GM12878 (cell line): ENCODE results near the gene WDFY1.

ENCODE experiments used
- BCL11A ChIP-seq: IDR thresholded peaks from 2 replicates; pipeline ENCODE4 v1.6.1; 2011; ENCODE audit warnings: low read depth, low read length
- CHD2 ChIP-seq: IDR thresholded peaks from 2 replicates; pipeline ENCODE4 v1.6.1; 2011; ENCODE audit warnings: low read depth, low read length, improper control_type of control experiment, borderline replicate concordance
- EP300 ChIP-seq, 2 experiments: fragments of 150-350 bp in 1 of 2; IDR thresholded peaks; 2 replicates each; pipeline ENCODE4 v1.6.1; 2011 to 2012; ENCODE audit warnings: low read depth in 2 of 2, low read length in 2 of 2, borderline replicate concordance in 1 of 2, improper control_type of control experiment in 1 of 2, inconsistent platforms in 1 of 2; ENCODE audit not compliant: control insufficient read depth in 1 of 2
- EZH2 ChIP-seq: IDR thresholded peaks from 2 replicates; pipeline ENCODE4 v1.6.1; 2012; ENCODE audit warnings: low read depth, mild to moderate bottlenecking, control low read depth, inconsistent platforms, low read length, borderline replicate concordance; ENCODE audit not compliant: control insufficient read depth
- FOXM1 ChIP-seq: IDR thresholded peaks from 2 replicates; pipeline ENCODE4 v1.6.1; 2012; ENCODE audit warnings: low read depth, mild to moderate bottlenecking, inconsistent platforms, low read length, moderate library complexity
- NFYB ChIP-seq: IDR thresholded peaks from 2 replicates; pipeline ENCODE4 v1.6.1; 2011; ENCODE audit warnings: low read depth, mild to moderate bottlenecking, low read length, improper control_type of control experiment, moderate library complexity; ENCODE audit not compliant: insufficient read depth
- RCOR1 ChIP-seq: conservative IDR thresholded peaks from 2 replicates; pipeline ENCODE4 v1.6.1; 2012; ENCODE audit warnings: low read depth, low read length, improper control_type of control experiment
- SMC3 ChIP-seq: IDR thresholded peaks from 2 replicates; pipeline ENCODE4 v1.6.1; 2011; ENCODE audit warnings: low read length, improper control_type of control experiment, borderline replicate concordance
- TCF12 ChIP-seq: IDR thresholded peaks from 2 replicates; pipeline ENCODE4 v1.6.1; 2011; ENCODE audit warnings: low read depth, mild to moderate bottlenecking, low read length
- ZNF24 ChIP-seq: fragments of 450-650 bp; IDR thresholded peaks from 2 replicates; pipeline ENCODE4 v1.6.1; 2017; ENCODE audit warnings: antibody characterized with exemption, mild to moderate bottlenecking
- ZSCAN29 ChIP-seq: fragments of 450-650 bp; IDR thresholded peaks from 2 replicates; pipeline ENCODE4 v1.6.1; 2017; ENCODE audit warnings: mild to moderate bottlenecking, moderate library complexity
- TF ChIP-seq, protein P1 (sequence below): IDR thresholded peaks from 2 replicates; pipeline ENCODE4 v1.6.1; 2012; ENCODE audit warnings: mild to moderate bottlenecking, low read depth, low read length

DNA sequence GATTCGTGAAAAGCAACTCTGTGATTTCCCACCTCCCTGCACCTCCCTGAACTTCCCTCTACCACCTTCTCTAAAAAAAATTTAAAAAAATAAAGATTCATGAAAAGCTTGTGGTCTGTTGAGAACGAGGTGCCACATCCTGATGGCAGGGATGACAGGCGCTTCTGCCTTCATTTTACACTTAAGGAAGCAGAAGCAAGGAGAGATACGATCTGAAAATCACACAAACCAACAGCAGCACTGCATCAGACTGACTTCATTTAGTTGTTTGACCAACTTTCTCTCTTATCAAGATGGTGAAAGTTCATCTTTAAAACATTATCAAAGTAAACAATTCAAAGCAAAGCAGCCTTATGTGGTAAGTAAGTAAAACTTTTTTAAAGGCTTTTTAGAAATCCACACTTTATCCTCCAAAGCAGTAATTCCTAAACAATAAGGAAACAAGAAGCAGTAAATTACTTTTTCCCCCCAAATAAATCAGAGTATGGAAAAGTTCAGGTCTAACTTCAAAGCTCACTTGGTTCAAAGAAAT, 15.5 kb downstream of the WDFY1 start:
- TF ChIP-seq RCOR1 (no peak), TCF12 (no peak), BCL11A (no peak), FOXM1 (no peak), EZH2 (no peak), ZSCAN29 (no peak), SMC3 (no peak), EP300 (IDR thresholded peaks at IDR 0.05; ENCODE audit: borderline replicate concordance in 1 of 2, control insufficient read depth in 1 of 2, low read depth in 2 of 2, low read length in 2 of 2) (no peak), CHD2 (no peak), ZNF24 (no peak), NFYB (no peak)
- TF ChIP-seq, protein P1, sequence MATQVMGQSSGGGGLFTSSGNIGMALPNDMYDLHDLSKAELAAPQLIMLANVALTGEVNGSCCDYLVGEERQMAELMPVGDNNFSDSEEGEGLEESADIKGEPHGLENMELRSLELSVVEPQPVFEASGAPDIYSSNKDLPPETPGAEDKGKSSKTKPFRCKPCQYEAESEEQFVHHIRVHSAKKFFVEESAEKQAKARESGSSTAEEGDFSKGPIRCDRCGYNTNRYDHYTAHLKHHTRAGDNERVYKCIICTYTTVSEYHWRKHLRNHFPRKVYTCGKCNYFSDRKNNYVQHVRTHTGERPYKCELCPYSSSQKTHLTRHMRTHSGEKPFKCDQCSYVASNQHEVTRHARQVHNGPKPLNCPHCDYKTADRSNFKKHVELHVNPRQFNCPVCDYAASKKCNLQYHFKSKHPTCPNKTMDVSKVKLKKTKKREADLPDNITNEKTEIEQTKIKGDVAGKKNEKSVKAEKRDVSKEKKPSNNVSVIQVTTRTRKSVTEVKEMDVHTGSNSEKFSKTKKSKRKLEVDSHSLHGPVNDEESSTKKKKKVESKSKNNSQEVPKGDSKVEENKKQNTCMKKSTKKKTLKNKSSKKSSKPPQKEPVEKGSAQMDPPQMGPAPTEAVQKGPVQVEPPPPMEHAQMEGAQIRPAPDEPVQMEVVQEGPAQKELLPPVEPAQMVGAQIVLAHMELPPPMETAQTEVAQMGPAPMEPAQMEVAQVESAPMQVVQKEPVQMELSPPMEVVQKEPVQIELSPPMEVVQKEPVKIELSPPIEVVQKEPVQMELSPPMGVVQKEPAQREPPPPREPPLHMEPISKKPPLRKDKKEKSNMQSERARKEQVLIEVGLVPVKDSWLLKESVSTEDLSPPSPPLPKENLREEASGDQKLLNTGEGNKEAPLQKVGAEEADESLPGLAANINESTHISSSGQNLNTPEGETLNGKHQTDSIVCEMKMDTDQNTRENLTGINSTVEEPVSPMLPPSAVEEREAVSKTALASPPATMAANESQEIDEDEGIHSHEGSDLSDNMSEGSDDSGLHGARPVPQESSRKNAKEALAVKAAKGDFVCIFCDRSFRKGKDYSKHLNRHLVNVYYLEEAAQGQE = no peak
